ENCODE measurements around the gene CPVL. TPM values are rescaled to one million over a fixed set of nuclear protein-coding genes. Genes with fewer than 3 reads are reported as not detected.

Gene CPVL
- total and polyA plus RNA-seq, 2 of the 8 experiments (the other 6 are each of a cell fraction or from before 2014, with no cell fraction given), result 40.0 to 55.0 TPM

DNA sequence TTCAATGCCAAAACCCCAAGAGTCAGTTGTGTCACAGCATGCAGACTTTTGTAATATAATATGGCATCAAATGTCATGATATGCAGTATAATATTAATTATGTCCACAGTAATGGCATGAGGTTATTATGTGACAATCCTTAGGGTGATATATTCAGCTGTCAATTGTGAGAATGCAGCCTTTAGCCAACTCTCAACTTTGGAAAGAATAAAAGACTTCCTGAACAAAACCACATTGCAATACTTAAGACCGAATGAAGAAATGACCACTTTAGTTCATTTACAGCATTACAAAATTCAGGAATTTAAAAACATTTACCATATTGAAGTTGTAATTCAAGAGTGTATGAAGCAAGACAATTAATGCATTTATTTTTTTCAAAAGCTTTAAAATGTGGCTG, 45.4 kb downstream of the CPVL start:
- Histone ChIP-seq H3K36me3 (ENCODE audit: control insufficient read depth in 2 of 4, insufficient read depth in 4 of 4, low read length in 3 of 4) (no peaks in the 10 kb centered on the region), H3K79me2 (ENCODE audit: control insufficient read depth in 1 of 2, insufficient read depth in 2 of 2, low read length in 2 of 2) (no peaks in the 10 kb centered on the region), H3K27ac (ENCODE audit: low read depth, low read length) (no peak overlapping the region), H2BK15ac (ENCODE audit: low read length) (no peak overlapping the region), H3K79me1 (ENCODE audit: low read depth, low read length) (no peaks in the 10 kb centered on the region; the same call in 1 of the 2 replicates), H3K18ac (ENCODE audit: extremely low read depth, low read length) (no peak overlapping the region), H3K4me3 (ENCODE audit: extremely low read depth in 1 of 4, insufficient read depth in 2 of 4, low read depth in 3 of 4, low read length in 4 of 4) (no peak overlapping the region), H2BK5ac (ENCODE audit: low read depth, low read length) (no peak overlapping the region), H2AK5ac (ENCODE audit: low read depth, low read length) (no peak overlapping the region), H3K27me3 (replicated peaks in 1 of 4; ENCODE audit: control insufficient read depth in 3 of 4, extremely low read depth in 1 of 4, insufficient read depth in 3 of 4, low read length in 3 of 4) (no peaks in the 10 kb centered on the region), H3K4me1 (replicated peaks in 1 of 4; ENCODE audit: control insufficient read depth in 3 of 4, insufficient read depth in 4 of 4, low read length in 3 of 4) (no peaks in the 10 kb centered on the region), H4K8ac (ENCODE audit: extremely low read depth, insufficient read depth, low read length) (no peak overlapping the region), H2BK120ac (replicated peaks; ENCODE audit: low read depth, low read length) (no peak overlapping the region), H2BK12ac (ENCODE audit: low read depth, low read length) (no peak overlapping the region), H3K56ac (replicated peaks; ENCODE audit: insufficient read length, low read depth, low read length) (no peak overlapping the region), H4K20me1 (replicated peaks in 1 of 2; ENCODE audit: control insufficient read depth in 1 of 2, insufficient read depth in 2 of 2, low read length in 2 of 2) (no peaks in the 10 kb centered on the region), H3K9me3 (ENCODE audit: insufficient read depth in 2 of 2, low read depth in 1 of 2, low read length in 1 of 2) (no peaks in the 10 kb centered on the region), H2AFZ (ENCODE audit: low read length) (no peak overlapping the region), H2BK20ac (ENCODE audit: low read length) (no peak overlapping the region), H3K4me2 (ENCODE audit: insufficient read depth in 1 of 2, low read depth in 2 of 2, low read length in 2 of 2) (no peak overlapping the region), H3K23me2 (ENCODE audit: low read depth, low read length) (no peaks in the 10 kb centered on the region), H4K5ac (ENCODE audit: insufficient read length, low read depth, low read length) (no peak overlapping the region), H4K91ac (replicated peaks; ENCODE audit: insufficient read length, low read length) (no peak overlapping the region), H3K9ac (replicated peaks in 1 of 4; ENCODE audit: extremely low read depth in 1 of 4, low read depth in 3 of 4, low read length in 3 of 4) (no peak overlapping the region), H3K14ac (ENCODE audit: insufficient read length) (no peak overlapping the region), H3K4ac (replicated peaks; ENCODE audit: insufficient read length, low read depth, low read length) (no peak overlapping the region), H3K23ac (ENCODE audit: insufficient read length) (no peak overlapping the region)
- POLR2A ChIA-PET (ENCODE audit: partially characterized antibody), result interaction anchor here (0.7 to 1.8 kb wide), 3 partner anchors 38 to 167 kb away, joined by 3 to 5 read pairs (median 3); no protein-coding TSS in a partner anchor
- WGBS, 2 experiments (ENCODE audit: extremely low coverage in 1 of 2, insufficient coverage in 1 of 2, insufficient read length in 1 of 2, insufficient replicate concordance in 2 of 2, low coverage in 1 of 2, low lambda C conversion rate in 2 of 2, missing lambda C conversion rate in 1 of 2), result 97% methylated on average over 1 of the region's 1 CpG; no CpG with 5 or more reads in 1 of the 2 experiments
- FAIRE-seq (no peak), DNase-seq (ENCODE audit: low read depth in 1 of 2, low spot score in 2 of 2) (no peak)
- CTCF ChIA-PET (ENCODE audit: partially characterized antibody), result interaction anchor here (0.6 to 28.4 kb wide), 18 partner anchors 9 to 554 kb away, joined by 3 to 692 read pairs (median 5); partner anchors contain the start of gene TRIL
- TF ChIP-seq BRCA1 (IDR thresholded peaks at IDR 0.05; ENCODE audit: low read depth, low read length), result no peak
- TF ChIP-seq GABPA (IDR thresholded peaks at IDR 0.05; ENCODE audit: borderline replicate concordance, insufficient read depth, low read length), result no peak
- no peak for TF ChIP-seq RNF2 (IDR thresholded peaks at IDR 0.05; ENCODE audit: borderline replicate concordance, low read depth, low read length, missing control alignments, poor library complexity, severe bottlenecking)
- no peak for TF ChIP-seq MAFK (IDR thresholded peaks at IDR 0.05; ENCODE audit: low read depth, low read length)
- no peak for TF ChIP-seq SAP30 (IDR thresholded peaks at IDR 0.05; ENCODE audit: insufficient read depth, insufficient replicate concordance, low read length)
- TF ChIP-seq, protein P1, sequence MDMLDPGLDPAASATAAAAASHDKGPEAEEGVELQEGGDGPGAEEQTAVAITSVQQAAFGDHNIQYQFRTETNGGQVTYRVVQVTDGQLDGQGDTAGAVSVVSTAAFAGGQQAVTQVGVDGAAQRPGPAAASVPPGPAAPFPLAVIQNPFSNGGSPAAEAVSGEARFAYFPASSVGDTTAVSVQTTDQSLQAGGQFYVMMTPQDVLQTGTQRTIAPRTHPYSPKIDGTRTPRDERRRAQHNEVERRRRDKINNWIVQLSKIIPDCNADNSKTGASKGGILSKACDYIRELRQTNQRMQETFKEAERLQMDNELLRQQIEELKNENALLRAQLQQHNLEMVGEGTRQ (IDR thresholded peaks at IDR 0.05; ENCODE audit: low read length), result no peak
- no peak for TF ChIP-seq RFX5 (IDR thresholded peaks at IDR 0.05; ENCODE audit: borderline replicate concordance, low read depth, low read length)
- no peak for TF ChIP-seq HDAC2 (IDR thresholded peaks at IDR 0.05; ENCODE audit: borderline replicate concordance in 1 of 2, low read depth in 2 of 2, low read length in 2 of 2)
- TF ChIP-seq BACH1 (IDR thresholded peaks at IDR 0.05; ENCODE audit: low read length), result no peak
- TF ChIP-seq, protein P2, sequence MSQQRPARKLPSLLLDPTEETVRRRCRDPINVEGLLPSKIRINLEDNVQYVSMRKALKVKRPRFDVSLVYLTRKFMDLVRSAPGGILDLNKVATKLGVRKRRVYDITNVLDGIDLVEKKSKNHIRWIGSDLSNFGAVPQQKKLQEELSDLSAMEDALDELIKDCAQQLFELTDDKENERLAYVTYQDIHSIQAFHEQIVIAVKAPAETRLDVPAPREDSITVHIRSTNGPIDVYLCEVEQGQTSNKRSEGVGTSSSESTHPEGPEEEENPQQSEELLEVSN (IDR thresholded peaks at IDR 0.05), result no peak
- no peak for TF ChIP-seq EZH2 (IDR thresholded peaks at IDR 0.05; ENCODE audit: low read depth, low read length, severe bottlenecking)

Measured in H1 (cell line).